HG03460 (cell line): Measurements from ENCODE around the gene COX15.
"Not testable (repeated sequence)": the region's sequence is repeated elsewhere in the genome, so short reads cannot be mapped to it uniquely, and the experiment has no call there.

Source experiments
- ATAC-seq: cut with Tn5 transposase; IDR thresholded peaks from one replicate; pipeline ENCODE4 v1.9.1; 2021; ENCODE audit not compliant: unreplicated experiment

Gene COX15

DNA sequence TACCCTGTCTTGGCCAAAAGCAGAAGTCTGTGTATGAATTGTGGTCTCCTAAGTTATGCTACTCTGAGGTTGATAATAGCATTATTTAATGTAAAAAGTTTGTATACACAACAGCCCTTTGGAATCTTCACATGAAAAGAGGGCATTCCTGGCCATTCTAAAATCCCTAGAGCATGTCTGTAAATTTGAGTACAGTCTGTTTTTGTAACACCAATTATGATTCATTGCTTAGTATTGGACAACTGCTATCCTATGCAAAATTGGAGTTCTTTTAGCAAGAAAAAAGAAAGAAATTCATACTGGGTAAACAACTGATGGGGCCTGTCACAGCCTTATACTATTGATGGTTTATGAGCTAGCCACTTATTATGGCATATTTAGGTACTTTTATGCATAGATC is 10.3 kb upstream of the COX15 start:
- no peak for ATAC-seq

DNA sequence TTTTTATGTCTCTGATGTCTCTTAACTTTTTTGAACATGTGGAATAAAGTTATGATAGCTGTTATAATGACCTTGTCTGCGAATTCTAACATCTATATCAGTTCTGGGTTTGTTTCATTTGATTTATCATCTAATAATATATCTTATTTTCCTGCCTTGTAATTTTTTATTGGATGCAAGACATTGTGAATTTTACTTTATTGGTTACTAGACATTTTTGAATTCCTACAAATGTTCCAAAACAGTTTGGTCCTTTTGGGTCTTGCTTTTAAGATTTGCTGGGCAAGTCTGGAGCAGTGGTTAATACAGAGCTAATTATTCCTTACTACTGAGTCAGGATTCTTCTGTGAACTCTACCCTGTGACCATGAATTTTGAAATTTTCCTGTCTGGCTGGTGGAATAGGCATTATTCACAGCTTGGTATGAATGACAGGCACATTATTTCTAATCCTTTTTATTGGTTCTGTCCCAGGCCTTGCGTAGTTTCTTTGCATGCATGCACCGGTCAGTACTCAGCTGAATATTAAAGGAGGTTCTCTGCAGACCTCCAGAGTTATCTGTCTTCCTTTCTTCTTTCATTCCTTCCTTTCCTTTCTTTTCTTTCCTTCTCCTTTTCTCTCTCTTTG is 9.1 kb upstream of the COX15 start:
- ATAC-seq, result no peak

DNA sequence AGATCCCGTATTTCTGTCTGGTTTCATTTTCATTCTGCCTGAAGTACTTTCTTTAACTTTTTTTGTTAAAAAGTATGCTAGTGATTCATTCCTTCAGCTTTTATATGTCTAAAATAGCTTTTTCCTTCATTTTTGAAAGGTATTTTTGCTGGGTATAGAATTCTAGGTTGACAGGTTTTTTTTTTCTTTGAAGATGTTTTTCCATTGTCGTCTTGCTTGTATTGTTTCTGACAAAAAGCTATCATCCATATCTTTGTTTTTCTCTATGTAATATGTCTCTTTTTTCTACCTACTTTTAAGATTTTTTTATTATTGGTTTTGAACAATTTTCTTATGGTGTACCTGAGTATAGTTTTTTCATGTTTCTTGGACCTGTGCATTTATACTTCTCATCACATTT is 8.3 kb upstream of the COX15 start:
- ATAC-seq, result no peak

- not testable (repeated sequence) for ATAC-seq
Measured at GRCh38 chr10:99734111-99734510, 2.2 kb upstream of the COX15 start.

DNA sequence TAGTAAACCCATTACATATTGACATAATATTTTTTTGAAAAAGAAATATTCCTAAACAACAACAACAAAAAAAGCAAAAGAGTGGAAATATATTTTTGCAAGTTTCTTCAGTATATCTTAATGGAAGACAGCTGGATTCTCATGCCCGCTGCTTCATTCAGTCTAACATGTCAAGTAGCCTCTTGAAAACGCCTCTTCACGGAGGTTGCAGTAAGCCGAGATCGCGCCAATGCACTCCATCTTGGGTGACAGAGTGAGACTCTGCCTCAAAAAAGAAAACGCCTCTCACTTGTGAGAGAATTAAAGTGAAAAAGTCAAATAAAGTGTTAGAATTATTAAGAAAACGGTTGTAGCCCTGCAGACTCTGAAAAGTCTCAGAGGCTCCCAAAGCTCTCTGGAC is 1.4 kb upstream of the COX15 start:
- ATAC-seq, result no peak

GRCh38 chr10:99731306-99732032 is 458 bp downstream of the COX15 start:
- peak; percentile 27 for ATAC-seq

DNA sequence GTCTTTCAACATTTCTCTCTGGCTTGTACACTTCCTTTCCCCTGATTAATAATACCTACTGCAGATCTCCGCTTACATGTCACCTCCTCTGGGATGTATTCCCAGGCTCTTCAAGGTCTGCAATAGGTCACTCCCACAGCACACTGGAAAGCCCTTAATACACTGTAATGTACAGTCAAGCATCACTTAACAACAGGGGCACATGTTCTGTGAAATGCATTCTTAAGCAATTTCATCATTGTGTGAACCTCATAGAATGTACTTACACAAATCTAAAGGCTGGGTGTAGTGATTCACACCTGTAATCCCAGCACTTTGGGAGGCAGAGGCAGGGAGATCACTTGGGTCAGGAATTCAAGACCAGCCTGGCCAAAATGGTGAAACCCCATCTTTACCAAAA is 1.9 kb downstream of the COX15 start:
- ATAC-seq, result no peak

DNA sequence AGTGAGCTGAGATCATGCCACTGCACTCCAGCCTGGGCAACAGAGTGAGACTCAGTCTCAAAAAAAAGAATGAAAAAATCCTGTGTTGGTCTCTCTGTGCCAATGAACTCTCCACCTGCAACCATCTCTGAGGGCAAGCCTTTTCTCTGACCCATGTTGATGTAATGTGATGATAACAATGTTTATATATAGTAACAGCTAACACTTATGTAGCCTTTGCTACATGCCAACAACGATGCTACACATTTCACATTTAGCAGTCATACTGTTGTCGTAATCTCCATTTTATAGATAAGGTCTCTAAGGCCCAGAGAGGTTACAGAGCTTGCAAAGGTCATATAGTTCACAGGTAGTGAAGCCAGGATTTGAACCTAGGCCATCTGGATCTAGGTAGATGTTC is 11.5 kb downstream of the COX15 start:
- ATAC-seq, result no peak

GRCh38 chr10:99714446-99714845 is 17.5 kb downstream of the COX15 start:
- ATAC-seq, result no peak

- no peak for ATAC-seq
Measured at GRCh38 chr10:99711129-99711719, 20.7 kb downstream of the COX15 start.

- ATAC-seq, result peak; percentile 74
Measured at GRCh38 chr10:99709480-99710229, 22.3 kb downstream of the COX15 start.

DNA sequence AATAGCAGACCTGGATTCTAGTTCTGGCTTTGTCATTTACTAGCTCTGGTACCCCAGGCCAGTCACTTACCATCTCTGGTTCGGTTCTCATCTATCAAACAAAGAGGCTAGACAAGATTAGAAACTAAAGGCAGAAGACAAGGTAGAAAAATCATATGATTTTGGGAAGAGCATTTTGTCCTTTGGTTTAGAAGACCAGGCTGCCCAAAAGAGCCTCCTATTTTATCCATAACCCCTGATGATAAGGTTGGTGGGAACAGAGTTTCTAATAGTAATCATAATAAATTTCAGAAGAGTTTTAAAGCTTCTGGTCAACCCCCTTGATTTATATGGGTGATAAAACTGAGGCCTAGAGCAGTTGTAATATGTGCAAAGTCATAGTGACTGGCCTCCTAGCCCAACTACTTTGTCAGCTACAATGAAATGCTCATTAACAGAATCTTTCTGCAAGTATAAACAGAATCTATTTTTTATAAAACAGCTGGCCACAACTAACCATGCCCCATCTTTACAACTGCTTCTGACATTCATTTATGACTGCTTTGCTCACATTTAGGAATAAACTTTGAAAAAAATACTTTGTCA is 23.4 kb downstream of the COX15 start:
- no peak for ATAC-seq

- ATAC-seq, result no peak
Measured at GRCh38 chr10:99700649-99701048, 31.3 kb downstream of the COX15 start.

GRCh38 chr10:99698504-99699080 is 33.3 kb downstream of the COX15 start:
- ATAC-seq, result no peak

- no peak for ATAC-seq
Measured at GRCh38 chr10:99695761-99696160, 36.2 kb downstream of the COX15 start.

DNA sequence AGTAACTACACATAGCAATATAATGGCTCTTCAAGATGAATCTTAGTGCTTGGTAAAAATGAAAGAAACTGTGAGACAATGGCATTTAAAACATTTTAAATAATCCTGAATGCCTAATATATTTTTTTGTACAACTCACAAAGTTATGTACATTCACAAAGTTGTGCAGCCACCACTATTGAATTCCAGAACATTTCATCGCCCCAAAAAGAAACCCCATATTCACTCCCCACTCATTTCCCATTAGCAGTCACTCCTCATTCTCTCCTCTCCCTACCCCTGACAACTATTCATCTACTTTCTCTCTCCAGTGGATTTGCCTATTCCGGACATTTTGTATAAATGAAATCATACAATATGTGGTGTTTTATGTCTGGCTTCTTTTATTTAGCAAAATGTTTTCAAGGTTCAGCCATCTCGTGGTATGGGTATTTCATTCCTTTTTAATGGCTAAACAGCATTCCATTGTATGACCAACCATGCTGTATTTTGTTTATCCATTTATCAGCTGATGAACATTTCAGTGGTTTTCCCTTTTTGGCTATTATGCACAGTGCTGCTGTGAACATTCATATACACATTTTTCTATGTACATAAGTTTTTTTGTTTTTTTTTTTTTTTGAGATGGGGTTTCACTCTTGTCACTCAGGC is 37.9 kb downstream of the COX15 start:
- no peak for ATAC-seq

GRCh38 chr10:99689461-99689860 is 42.5 kb downstream of the COX15 start:
- ATAC-seq, result no peak

- ATAC-seq, result peak; percentile 93
Measured at GRCh38 chr10:99685597-99685967, 46.3 kb downstream of the COX15 start.

DNA sequence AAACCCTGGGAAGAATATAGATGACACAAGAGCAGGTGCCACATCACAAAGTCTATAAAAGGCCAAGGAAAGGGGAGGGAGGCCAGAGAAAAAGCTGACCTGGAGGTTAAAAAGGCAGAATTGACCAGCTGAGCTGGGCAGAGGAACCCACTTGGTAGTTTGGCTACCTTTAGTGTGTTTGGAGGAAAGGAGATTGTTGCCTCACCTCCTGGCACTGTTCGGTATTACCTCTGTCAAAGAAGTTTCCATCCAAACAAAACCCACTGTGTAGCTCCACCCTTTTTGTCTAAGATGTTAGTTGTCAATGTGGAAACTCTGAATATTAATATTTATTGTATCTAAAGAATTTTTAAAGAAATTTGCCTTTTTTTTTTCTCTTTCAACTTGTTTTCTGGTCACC is 49.2 kb downstream of the COX15 start:
- no peak for ATAC-seq
